Stimulated activated CD8-positive, alpha-beta memory T cell treated with anti-CD3 and anti-CD28 coated beads, Interleukin-4, amount 100 ng/mL, for 1 hour (primary cell): ENCODE measurements around the gene ESRRG.
"Not testable (repeated sequence)": the region's sequence is repeated elsewhere in the genome, so short reads cannot be mapped to it uniquely, and the experiment has no call there.

Source experiments
- DNase-seq, 2 donors: peaks; one replicate each; pipeline ENCODE4 v3.0.0-alpha.2; 2020; ENCODE audit warnings: low read depth in 2 of 2, low spot score in 1 of 2

The ESRRG gene

GRCh38 chr1:216705676-216706075 lies 17.6 kb downstream of the ESRRG start:
- DNase-seq = no peak

GRCh38 chr1:216704065-216704464 lies 19.2 kb downstream of the ESRRG start:
- not testable (repeated sequence) for DNase-seq

DNA sequence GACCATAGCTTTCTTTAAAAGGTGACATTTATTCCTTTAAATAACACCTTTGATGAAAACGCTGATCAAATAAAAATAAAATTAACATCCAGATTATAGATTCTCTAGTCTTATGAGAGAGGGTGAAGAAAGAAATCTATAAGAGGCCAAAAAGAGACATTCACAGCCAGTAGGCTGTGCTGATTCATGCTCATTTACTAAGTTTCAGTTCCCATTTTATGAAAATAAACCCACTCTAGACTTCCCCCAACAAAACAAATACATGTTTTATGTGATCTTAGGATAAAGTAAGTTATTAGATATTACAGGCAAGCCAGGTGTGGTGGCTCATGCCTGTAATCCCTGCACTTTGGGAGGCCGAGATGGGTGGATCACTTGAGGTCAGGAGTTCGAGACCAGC lies 21.1 kb downstream of the ESRRG start:
- DNase-seq = no peak

- DNase-seq = no peak
Observed at GRCh38 chr1:216700779-216701178, 22.4 kb downstream of the ESRRG start.

- DNase-seq = no peak
Observed at GRCh38 chr1:216691710-216692109, 31.5 kb downstream of the ESRRG start.

DNA sequence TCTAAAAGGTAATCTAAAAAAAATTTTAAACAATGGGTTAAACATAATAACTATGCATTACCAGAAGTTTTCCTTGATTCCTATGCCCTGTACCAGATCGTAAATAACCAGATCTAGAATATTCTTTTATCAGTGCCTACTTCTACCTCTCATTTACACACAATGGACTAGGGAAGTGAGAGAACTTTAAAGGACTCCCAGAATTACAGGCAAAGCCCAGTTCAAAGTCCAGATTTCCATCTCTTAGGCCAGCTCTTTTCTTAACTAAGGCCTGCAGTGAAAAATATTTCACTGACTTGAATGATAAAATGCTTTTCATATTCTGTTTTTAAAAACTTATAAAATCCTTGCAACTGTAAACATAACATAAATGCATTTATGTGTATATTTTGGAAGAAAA lies 32.6 kb downstream of the ESRRG start:
- no peak for DNase-seq

GRCh38 chr1:216688127-216688657 lies 35.0 kb downstream of the ESRRG start:
- DNase-seq = no peak

DNA sequence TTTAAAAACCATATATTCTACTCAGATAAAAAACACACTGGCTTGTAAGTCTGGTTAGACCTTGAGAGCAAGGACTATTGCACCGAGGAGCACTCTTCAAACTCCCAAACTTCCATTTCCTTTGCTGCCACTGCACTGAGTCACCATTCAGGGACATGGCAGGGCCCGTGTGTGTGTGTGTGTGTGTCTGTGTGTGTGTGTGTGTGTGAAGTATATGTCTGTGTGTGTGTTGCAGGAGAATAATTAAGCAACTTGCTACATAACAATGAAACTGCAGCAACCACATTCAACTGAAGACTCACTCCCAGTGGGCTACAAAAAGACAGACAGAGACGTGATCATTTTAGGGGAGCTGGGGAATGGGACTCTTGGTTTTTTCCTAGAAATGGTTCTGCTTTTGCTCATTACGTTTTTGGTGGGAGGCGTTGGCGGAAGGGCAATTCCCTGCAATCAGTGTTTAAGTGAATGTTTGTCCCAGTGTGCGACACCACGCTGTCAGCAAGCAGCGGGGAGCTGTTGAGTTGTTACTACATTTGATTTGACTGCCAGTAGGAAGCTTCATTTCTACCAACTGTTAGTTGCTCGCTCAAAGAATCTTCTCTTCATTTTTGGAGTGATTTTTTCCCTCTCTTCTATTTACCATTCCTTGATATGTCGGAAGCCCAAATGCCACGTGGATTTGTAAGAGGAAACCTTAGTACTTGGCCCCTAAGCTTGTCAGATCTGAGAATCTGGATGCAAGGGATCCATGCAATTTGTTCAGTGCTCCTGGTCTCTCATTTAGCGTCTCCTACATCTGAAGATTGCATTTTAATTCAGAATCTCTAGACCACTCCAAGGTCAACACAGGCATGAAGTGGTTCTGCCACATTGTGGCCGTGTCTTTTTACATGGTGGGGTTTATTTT lies 36.1 kb downstream of the ESRRG start:
- DNase-seq = no peak

- no peak for DNase-seq
Observed at GRCh38 chr1:216682752-216683151, 40.5 kb downstream of the ESRRG start.

- DNase-seq = no peak
Observed at GRCh38 chr1:216679108-216679507, 44.1 kb downstream of the ESRRG start.

DNA sequence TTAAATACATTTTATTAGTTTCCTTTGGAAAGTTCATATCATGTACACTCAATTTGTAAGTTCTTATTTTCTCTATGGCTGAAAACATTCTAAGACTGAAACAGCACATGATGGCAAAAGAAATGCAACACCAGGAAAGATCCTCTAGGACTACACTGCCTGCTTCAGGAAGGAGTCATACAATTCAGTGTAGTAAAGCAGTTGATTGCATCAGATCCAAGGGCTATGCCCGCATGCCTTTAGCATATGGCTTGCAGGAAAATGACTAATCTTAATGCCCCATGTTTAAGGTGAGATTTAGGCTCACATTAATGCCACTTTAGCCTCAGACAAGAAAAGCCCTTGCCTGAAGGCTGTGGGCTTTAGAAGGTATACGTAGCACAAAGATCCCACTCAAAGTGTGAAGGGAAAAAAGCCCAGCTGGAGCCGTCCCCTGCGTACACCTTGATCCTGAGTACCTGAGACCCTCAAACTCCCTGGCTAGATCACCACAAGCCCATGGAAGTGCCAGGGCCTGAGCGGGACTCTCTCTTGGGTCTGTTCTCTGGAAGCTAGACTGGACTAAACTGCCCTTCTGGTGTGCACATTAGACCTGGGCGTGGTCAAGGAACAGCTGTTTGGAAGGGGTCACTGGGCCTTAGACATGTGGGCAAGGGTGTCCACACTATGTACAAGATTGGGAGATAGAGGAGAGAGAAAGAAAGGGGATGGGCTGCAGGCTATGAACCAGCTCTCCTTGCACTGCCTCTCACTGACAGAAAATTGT lies 52.9 kb downstream of the ESRRG start:
- no peak for DNase-seq

DNA sequence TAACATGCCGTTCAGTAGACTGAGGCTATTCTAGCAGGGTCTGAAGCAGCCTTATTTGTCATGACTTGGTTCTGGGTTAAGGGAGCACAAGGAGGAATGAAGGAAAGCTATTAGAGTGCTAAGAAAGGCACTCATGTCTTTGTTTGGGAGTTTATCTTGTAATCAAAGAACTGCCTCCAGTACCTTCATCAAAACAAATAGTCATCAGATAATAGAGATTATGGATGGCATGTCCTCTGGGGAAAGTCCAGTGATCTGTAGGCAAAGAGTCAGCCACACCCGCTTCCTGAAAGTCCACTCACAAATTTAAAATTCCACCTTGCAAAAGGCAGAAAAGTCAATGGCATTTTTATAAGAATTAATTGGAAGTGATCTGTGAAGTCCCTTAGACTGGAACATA lies 56.8 kb downstream of the ESRRG start:
- DNase-seq = no peak

DNA sequence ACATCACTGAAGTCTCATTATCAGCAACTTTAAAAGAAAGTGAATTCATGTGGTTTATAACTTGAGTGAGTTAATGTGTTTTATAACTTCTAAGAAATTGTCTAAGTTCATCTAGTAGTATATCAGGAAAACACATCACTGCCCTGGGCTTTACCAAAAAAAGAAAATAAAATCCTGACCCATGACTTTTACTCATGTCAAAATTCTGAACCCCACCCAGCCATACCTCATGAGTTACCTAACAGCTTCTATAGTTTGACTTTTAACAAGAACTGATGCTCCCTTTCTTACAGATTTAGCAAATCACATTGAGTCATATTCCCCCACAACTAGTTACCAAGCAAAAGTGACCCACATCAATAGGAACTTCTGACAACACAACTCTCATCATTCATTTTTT lies 57.4 kb downstream of the ESRRG start:
- no peak for DNase-seq

GRCh38 chr1:216665406-216665805 lies 57.8 kb downstream of the ESRRG start:
- no peak for DNase-seq

DNA sequence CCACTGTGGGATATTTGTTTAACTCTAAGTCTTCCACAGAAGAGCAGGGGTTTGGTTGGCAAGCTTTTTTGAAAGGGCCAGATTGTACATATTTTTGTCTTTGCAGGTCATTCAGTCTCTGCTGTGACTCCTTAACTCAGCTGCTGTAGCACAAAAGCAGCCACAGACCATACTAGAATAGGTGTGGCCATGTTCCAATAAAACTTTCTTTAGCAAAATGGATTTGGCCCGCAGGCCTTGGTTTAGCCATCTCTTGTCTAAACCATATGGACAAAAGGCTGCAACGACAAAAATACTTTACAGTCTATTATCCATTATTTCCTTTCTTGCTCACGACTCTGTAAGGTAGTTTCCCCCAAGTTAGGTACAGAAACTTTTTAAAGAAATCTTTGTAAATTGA lies 60.5 kb downstream of the ESRRG start:
- DNase-seq = no peak

DNA sequence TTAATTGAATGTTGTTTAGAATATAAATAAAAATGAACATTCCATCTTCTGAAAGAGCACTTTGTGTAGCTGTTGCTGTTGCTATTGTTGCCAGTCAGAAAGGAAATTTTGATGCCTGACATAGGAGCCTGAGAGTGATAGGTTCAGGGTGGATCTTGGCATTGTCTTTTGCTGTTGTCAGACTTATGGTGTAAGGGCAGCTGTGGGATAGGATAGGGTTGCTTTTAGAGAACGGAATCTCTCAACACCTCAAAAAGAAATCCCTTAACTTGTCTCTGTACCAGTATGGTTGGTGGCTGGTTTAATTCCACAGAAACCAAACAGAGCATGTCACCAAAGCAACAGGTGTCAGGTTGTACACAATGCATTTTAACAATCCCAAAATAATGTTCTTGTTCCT lies 62.7 kb downstream of the ESRRG start:
- DNase-seq = no peak

DNA sequence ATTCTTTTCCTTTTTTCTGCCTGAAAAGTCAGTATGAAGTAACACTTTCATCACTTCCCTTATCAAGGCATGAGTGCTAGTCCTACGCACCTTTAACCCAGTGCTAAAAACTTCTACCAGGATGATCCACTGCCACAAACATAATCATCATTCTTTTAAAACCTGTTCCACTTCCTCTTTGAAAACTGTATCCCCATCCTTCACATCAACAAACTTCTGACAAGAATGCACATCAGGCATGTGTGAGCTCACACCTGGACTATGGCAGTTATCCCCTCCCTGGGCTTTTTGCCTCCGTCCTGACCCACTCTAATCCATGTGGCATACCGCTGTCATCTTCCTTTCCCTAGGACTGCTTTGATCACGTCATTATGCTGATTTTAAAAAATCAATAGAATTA lies 70.2 kb downstream of the ESRRG start:
- no peak for DNase-seq

DNA sequence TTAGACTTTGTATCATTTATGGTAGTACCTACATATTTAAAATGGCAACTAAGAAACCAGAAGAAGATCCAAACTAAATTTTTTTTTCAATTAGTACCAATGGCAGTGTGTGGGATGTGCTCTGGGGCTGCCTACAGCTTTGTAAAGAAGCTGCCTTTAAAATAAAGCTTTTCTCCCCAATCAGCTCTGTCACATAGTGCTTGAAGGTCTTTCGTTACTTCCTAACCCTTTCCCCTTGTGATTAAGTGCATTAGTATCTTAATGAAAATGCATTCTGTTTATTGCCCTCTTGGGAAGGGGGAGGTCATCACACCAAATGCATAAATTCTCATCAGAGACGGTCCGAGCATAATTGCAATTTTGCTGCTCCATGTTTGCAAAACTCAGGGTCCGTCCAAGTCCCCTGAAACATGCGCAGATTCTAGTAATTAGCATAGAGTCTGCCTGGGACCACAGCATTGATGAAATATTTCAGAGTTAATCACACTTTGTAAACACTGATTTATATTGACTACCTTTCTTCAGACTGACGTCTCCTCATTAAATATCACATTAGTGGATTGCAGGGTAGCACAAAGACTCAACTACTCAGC lies 71.3 kb downstream of the ESRRG start:
- DNase-seq = no peak

GRCh38 chr1:216643176-216643575 lies 80.1 kb downstream of the ESRRG start:
- no peak for DNase-seq

GRCh38 chr1:216641669-216642460 lies 81.4 kb downstream of the ESRRG start:
- no peak for DNase-seq

- no peak for DNase-seq
Observed at GRCh38 chr1:216640100-216640499, 83.1 kb downstream of the ESRRG start.
